Kasumi-1 (cell line): ENCODE results near the gene GALNT14.

Source experiments
- DNase-seq, 2 experiments: peaks; one replicate each; lab custom pipeline; 2025; lab: John Stamatoyannopoulos, UW

GALNT14 gene

DNA sequence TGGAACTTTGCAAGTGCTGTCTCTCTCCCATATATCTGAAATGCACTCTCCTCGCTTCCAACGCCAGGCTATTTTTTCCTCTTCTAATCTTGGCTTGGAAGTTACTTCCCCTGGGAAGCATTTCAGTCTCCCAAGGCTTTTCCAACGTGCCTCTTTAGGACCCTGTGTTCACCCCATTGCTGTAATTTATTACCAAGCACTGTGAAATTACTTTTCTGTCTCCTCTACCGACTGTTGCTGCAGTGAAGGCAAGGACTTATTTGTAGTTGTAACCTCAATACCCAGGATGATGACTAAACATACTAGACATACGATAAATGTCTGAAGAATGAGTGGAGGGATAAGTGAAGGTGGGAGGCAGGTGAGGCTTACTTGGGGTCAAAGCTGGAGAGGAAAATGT is 163.7 kb downstream of the GALNT14 start:
- DNase-seq, result no peak

DNA sequence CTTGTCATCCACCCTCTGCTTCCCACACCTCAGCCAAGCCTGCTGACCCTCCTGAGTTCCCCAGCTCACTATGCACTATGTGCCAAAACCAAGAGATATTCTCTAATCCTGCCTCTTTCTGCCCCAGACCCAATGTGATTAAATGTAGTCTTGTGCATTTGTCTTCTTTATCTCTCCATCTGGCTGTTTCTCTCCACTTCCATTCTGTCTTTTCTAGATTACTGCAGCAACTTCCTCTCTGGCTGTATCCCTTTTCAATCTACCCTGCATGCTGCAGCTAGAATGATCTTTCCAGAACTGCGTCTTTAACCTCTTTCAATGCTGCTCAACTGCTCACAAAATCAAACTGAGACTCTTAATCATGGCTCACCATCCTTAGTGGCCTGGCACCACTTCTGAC is 164.1 kb downstream of the GALNT14 start:
- no peak for DNase-seq

DNA sequence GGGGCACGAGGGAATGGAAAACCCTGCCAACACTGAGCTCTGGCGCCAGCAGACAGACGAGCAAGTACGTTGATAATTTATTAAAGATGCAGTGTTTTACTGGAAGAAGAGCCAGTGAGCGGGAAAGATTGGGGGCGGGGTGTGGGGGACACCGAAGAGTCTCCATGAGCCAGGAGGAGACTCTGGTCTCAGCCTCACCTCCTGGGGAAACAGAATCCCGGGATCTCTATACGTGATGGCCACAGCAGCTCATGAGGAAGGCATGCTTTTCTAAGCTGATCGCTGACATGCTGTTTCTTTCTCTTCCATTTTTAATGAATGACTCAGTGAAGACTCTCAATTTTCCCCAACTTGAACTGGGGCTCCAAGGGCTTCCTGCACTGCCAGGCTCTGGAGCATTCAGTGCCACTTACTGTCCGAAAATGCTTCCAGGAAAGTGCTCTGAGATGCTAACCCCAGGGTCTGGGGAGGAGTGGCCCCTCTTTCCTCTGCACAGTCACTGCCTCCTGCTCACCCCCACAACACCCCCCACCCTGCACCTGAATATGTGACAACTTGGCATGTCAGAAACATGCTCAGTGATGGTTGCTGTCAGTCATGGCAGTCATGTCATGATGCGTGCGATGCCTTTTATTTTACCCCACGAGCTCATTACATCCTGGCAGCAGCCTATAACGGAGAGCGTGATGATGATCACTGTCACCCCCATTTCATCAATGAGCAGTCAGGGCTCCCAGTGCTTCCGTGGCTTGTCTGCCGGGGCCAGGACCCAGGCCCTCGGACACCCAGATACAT is 166.8 kb downstream of the GALNT14 start:
- no peak for DNase-seq

DNA sequence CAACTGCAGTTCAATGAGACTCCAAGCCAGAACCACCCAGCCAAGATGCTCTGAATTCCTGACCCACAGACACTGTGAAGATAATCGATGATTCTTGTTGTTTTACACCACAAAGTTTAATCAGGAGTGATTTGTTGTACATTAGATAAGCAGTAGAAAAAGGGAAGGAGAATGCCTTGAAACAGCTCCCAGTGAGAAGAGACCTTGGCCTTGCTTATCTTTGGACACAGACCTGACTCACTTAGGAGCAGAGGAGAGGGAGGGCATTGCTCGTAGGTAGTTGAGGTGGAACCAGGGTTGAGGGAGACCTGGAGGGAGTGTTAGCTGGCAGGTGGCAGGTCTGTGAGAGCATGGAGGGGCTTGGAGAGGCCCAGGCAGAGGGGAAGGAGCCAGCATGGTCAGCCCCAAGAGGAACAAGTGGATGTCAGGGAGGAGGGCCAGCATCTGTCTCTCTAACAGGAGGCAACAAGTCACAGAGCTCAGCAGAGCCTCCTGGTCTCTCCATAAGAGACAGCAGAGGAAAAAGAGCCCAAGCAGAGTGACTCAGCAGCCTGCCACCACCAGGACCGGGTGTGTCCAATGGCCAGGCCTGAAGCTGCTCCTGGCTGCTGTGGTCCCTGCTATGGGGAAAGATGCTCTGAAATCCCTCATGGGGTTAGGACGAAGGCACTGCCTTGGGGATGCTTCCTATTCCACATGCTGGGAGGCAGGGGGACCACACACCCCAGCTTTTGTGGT is 169.4 kb downstream of the GALNT14 start:
- no peak for DNase-seq

DNA sequence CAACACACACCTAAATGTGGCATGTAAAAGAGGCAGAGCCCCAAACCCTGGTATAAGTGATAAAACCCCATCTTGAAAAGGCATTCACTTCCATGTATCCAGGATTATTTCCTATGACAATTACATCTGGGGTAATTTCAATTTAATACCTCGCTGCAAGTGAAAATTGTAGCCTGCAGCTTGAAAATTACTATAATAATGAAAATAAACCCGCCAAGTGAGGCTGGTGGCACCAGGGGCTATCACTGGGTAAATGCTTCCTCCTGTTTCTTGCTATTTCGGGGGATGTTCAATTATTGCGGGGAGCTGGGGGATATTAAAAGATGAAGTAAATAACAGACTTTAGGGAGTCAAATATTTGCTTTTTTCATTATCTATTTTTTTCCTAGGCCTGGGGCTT is 171.5 kb downstream of the GALNT14 start:
- no peak for DNase-seq

DNA sequence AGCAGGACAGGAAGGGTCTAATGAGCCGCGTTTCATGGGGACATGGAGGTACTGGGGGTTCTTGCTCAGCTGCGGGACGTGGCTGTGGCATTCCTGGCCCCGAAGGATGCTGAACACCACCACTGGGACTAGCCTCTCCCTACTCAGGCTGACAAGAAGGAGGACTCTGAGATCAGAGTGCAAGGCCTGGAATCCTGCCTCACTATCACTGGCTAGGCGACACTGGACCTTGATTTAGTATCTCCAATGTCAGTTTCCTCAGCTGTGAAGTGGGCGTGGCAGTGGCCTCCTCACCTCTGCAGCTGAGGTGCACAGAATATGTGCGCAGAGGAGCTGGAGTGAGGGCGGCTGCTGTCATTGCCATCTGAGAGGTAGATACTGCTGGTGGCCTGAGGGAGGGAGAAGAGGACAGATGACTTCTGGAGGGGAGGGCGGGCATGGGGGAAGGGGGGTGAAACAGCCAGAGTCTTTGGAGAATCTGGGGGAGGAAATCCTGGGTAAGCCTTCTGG is 173.2 kb downstream of the GALNT14 start:
- no peak for DNase-seq

DNA sequence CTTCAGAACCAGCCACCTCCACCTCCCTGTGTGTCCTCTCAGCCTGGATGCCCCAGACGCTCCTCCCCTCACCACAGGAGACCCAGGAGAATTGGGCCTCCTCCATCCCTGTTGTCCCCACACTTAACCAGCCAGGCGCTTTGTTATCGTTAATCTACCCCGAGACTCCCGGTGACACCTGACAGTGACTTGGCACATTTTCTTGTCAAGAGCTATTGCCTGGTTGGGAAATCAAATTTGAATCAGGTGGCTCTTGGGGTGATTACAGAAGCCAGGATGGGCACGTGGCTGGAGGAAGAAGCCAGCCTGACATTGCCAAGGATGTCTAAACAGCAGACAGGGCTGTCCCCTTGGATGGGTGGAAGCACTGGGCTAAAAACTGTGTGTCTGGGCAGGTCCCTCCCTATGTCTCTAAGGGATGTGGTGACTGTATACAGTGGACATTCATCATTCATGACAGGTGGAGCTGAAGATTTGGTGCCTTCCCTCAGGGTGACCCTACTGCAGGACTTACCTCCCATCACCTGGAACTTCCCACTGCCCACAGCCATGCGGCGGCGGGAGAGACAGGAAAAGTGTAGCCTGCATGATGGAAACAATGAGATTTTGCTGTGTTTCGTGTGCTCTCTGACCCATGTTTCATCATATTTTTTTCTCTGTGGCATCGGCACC is 173.8 kb downstream of the GALNT14 start:
- DNase-seq, result no peak

DNA sequence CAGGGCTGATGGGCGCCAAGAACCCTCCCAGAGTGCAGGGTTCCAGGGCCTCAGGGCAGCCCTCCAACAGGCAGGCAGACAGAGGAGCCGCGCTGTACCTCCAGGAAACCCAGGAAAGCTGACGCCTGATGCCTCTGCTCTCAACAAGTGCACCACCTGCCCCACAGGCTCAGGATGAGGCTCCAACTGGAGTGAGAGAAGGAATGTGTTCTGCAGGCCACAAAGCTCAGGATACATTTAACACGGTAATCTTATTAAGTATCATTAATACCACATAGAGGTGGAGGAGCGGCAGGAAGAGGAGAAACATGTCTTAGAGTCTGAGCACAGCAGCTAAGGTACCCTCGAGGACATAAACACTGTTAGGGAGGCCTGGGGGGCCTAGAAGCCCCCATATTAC is 175.1 kb downstream of the GALNT14 start:
- DNase-seq, result no peak

DNA sequence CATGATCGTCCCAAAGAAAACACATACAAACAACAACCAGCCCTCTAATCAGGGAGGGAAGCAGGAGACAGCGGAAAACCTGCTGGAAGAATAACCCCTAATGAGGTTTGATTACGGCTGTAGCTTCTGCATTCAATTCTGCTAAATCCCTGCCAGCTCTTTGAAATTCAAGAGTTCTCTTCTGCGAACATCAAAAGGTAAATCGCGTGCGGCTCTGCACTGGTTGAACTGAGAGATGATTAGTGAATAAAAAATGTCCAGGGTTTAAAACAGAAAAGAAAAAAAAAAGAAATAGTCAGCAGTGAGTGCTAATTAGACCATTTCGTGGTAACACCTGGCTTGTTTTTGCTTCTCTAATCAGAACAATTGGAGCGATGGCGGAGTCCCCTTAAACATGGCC is 178.0 kb downstream of the GALNT14 start:
- DNase-seq, result no peak

DNA sequence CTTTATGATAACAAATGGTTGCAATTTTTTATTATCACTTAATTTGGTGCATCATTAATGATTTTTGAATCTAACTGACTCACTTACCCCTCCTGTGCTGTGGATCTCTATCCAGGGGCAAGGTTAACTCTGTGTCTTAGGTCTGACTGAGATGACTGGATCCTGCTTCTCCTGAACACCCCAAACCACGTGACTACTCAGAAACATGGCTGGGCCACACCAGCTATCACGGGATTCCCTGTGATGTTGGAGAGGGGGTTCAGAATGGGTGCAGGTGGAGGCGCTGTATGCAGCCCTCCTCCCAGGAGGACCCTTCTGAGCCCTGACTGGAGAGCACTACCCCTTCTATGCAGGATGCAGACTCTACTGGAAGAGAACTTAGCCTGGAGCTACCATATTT is 178.6 kb downstream of the GALNT14 start:
- no peak for DNase-seq

DNA sequence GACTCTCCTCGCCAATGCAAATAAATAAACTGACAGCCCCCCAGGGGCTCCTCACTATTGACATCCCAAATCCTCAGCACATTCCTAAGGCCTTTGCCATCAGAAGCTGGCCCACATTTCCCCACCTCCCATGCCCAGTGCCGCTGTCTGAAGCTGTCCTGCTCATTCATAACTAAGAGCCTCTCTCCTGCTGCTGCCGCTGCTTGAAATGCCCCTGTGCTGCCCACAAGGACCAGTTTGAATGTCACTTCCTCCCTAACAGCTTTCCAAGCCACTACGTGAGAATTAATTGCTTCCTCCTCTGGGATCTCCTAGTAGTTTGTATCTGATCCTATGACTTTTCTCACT is 179.3 kb downstream of the GALNT14 start:
- DNase-seq, result no peak

DNA sequence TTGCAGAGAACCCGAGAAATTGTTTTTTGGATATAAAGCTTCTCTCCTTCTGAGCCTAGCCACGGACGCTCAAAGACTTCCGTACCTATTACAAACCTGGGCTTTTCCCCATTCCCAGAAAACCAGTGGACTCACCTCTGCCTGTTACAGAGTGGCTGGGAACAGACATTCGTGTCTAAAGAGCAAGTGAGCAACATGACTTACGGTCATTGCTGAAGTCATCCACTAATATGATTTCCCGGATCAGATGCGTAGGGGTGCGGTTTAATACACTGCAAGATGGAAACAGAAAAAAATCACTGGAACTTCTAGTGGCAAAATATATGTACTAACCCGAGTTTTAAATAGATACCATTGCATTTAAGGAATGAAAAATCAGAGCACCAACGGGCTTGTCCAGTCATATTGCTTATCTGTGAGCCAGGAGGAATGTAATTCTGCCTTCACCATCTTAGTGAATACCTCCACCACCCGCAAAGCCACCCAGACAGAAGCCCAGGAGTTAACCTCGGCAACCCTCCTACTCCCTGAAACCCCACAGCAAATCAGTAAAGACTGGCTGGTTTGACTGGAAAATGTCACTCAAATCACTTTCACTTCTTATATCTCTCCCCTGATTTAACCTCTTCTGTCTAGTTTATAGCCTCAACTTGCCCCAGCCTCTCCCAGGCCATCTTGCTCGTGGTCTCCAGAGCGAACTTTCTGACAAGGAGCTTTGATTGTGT is 179.9 kb downstream of the GALNT14 start:
- no peak for DNase-seq

DNA sequence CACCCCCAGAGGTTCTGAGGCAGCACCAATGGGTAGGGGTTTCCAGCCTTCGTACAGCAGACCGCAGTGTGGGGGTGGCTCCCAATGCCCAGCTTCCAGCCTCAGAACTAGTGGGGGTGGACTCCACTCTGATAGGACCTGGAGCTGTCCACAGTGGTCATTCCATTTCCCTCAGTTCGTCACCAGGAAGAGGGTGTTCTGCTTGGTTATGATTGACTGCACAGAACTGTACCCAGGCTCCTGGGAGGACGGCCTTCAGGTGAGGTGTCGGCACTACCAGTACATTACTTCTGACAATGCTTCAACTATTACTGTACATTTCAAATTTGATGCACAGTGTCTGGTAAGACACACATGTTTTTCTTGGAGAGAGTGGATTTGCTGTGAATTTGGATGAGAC is 180.6 kb downstream of the GALNT14 start:
- no peak for DNase-seq

DNA sequence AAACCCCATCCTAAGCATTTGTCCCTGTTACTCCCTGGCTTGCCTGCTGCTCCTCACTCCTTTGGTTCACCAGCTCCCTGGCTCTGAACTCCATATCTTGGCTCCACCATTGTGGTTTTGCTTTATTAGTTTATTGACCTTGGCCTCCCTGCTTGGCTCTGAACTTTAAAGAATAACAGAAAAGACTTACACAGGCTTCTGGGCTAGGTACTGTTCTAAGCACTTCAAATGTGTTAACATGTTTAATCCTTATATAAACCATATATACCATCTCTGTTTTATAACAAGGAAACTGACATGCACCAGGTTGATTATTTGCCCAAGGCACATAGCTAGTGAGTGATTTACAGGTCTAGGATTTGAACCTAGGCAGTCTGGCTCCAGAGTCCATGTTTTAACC is 181.2 kb downstream of the GALNT14 start:
- DNase-seq, result no peak

DNA sequence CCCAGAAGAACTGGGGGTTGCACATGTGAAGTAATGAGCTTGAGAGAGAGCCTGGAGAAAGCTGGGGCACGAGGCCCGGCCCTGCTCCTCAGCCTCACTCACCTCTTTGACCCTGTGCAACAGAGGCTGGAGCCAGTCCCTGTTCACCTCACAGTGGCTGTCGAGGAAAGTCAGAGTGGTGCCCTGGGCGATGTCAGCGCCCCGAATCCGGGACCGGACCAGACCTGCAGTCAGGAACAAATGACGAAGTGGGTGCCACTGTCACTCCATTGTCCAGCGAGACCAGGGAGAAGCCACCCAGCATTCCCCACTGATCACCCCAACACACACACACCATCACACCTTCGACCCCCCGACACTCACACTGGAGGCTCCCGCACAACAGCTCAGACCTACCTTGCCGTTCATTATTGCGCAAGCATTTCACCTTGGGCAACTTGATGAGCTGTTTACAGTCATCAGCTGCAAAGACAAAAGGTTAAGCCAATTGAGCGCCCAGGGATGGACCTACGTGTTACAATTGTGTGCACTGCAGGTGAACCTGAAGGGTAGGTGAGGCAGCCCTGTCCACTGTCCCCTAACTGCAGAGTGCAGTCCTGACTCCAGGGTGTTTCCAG is 182.6 kb downstream of the GALNT14 start:
- no peak for DNase-seq

DNA sequence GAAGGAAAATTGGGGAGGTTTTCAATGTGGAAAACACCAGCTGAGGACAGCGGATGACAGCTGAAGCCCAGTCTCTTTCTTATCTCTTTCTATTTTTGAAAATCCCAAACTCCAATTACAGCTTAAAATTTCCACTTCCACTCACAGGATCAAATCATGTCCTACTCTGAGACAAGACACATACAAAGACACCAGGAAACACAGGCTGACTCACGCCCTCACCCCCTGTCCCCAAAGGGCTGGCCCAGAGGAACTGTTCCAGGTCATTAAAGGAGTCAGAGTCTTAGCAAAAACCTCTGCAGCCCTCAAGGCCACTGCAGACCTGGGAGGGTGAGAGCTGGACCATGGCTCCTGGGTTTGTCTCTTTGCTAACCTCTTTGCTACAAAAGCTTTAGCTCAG is 187.9 kb downstream of the GALNT14 start:
- DNase-seq, result no peak

DNA sequence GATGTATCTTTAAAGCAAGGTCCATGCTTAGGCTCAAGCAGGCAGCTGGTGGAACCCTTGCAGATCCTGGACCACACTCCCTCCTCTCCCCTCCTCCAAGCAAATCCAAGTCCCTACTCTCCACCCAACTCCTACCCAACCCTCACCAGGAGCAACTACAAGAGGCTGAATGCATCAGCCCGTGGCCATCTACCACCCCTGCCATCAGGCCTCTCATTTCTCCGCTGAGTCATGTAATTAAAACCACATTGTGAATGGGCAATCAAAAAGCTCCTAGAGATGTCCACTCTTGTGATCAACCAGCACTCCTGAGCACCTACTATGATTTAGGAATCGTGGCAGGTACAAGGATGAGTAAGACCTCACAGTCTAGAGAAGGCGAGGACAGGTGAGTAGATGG is 188.8 kb downstream of the GALNT14 start:
- no peak for DNase-seq

DNA sequence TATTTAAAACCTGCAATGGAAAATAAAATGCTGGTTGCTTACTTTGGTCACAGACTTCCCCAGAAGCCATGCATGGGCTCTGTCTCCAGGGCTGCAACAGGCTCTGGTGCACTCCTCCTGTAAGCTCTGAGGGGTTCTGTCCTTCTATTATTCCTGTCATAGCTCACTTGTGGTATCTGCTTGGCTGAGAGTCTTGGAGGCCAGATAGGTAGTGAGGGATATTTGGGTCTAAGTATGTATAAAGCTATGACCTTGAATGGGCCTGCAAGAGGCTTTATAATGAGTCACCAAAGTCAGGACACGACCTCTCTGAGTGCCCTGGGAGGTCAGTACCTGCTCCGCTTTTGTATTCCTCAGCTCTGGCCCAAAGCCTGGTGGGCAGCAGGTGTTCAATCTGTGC is 189.4 kb downstream of the GALNT14 start:
- no peak for DNase-seq

DNA sequence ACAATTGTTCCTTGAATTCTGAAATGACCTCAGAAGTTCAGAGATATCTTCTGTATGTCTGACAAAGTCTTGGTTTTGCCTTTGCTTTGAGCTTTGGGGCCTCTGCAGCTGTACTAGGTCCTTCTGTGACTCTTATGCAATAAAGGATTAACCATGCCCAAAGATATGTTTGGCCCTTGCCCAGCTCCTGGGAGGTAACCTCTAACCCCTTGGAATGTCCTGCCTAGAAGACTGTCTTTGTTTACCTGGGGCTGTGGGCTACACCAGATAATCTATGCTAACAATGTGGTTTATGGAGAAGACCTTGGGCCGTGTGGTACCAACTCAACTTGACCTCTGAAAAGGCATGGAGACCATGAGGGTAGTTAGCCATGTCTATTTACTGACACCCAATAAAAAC is 190.1 kb downstream of the GALNT14 start:
- no peak for DNase-seq

DNA sequence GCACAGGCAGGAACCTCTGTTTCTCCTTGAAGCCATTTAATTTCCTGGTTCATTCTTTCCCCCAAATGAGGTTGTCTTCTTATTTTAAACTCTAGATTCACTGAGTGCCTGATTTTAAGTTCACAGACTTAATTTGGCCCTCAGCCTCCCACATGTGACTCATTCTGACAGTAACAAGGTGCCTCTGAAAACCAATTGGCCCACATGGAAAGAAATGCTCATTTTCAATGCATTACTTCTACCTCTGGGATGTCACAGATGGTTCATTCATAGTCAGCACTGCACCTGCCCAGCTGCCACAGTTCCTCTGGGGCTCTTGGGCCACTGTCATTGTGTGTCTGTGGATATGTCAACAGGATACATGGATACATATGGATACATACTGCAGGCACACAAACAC is 190.6 kb downstream of the GALNT14 start:
- no peak for DNase-seq

DNA sequence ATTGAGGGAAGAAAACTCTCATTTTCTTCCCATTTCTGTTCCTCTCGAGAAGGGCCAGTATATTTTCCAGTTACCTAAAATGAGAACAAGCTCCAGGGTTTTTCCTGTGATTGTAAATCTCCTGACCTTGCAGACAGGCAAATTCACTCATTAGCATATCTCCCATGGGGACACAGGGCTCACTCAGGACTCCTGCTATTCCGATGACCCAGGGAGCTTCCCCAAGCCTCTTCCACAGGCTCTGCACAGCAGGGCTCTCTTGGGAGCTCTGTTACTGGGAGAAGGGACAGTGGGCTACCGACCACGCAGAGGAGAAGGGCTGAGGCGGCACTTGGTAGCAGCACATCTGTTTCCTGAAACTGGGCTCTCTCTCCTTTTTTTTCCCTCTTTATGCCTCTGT is 195.8 kb downstream of the GALNT14 start:
- no peak for DNase-seq

DNA sequence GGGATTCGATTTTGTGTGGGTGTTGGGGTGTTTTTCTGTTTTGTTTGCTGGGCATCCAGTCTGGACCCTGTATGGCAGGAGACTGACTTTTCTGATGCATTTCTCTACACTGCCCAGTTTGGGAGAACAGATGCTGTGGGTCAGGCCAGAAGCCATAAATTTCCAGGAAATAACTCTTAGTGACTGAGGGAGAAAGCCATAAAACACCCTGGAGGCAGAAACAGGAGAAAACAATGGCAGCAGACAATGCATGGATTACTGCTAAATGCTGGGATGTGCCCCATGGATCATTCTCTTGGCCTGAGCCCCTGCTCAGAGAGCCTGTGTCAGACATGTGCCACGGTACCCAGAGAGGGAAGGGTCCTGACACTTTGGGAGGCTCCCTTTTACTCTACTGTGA is 197.4 kb downstream of the GALNT14 start:
- DNase-seq, result no peak
